Neuronal stem cell (in vitro differentiated cells): Measurements from ENCODE around the gene ERP27.

Experiments
- DNase-seq: peaks from one replicate; pipeline ENCODE4 v3.0.0-alpha.2; 2013; ENCODE audit warnings: low spot score
- H2AFZ ChIP-seq: one replicate; pipeline ENCODE4 v1.6.1; 2013; ENCODE audit warnings: mild to moderate bottlenecking, low read length, inconsistent platforms
- H2AK5ac ChIP-seq: 2 replicates; pipeline ENCODE4 v1.6.1; 2013; ENCODE audit warnings: low read depth, mild to moderate bottlenecking, inconsistent platforms, low read length, moderate library complexity, mixed read lengths
- H2BK120ac ChIP-seq: 2 replicates; pipeline ENCODE4 v1.6.1; 2013; ENCODE audit warnings: low read depth, mild to moderate bottlenecking, inconsistent platforms, low read length, moderate library complexity, mixed read lengths
- H2BK12ac ChIP-seq: one replicate; pipeline ENCODE4 v1.6.1; 2013; ENCODE audit warnings: low read length, inconsistent platforms
- H2BK15ac ChIP-seq: 2 replicates; pipeline ENCODE4 v1.6.1; 2013; ENCODE audit warnings: mild to moderate bottlenecking, low read length, inconsistent platforms, mixed read lengths
- H2BK5ac ChIP-seq: one replicate; pipeline ENCODE4 v1.6.1; 2013; ENCODE audit warnings: inconsistent platforms, mild to moderate bottlenecking, low read length, moderate library complexity
- H3K14ac ChIP-seq: one replicate; pipeline ENCODE4 v1.6.1; 2013; ENCODE audit warnings: low read length, inconsistent platforms
- H3K18ac ChIP-seq: 2 replicates; pipeline ENCODE4 v1.6.1; 2013; ENCODE audit warnings: low read length, inconsistent platforms
- H3K23ac ChIP-seq: 2 replicates; pipeline ENCODE4 v1.6.1; 2013; ENCODE audit warnings: low read depth, mild to moderate bottlenecking, mixed read lengths, low read length, inconsistent platforms; ENCODE audit not compliant: poor library complexity
- H3K27ac ChIP-seq: replicated peaks from 3 replicates; pipeline ENCODE4 v1.5.1; 2013; ENCODE audit warnings: low read length, inconsistent platforms
- H3K27me3 ChIP-seq, 3 experiments: 2 replicates each; pipeline ENCODE4 v1.6.1; 2013; ENCODE audit warnings: low read length in 3 of 3, mild to moderate bottlenecking in 2 of 3, inconsistent platforms in 1 of 3, low read depth in 1 of 3, mixed read lengths in 1 of 3, moderate library complexity in 1 of 3; ENCODE audit not compliant: control insufficient read depth in 3 of 3, insufficient read depth in 3 of 3
- H3K36me3 ChIP-seq, 2 donors: replicated peaks in 1 of 2; 2 replicates each; pipeline ENCODE4 v1.6.1; 2013; ENCODE audit warnings: low read length in 2 of 2; ENCODE audit not compliant: control insufficient read depth in 2 of 2, insufficient read depth in 2 of 2
- H3K4ac ChIP-seq: 2 replicates; pipeline ENCODE4 v1.6.1; 2013; ENCODE audit warnings: inconsistent platforms, mild to moderate bottlenecking, low read length, moderate library complexity
- H3K4me1 ChIP-seq, 2 donors: 1 replicate in 1 of 2; 2 replicates in 1 of 2; pipeline ENCODE4 v1.6.1; 2013; ENCODE audit warnings: low read length in 2 of 2, low read depth in 1 of 2; ENCODE audit not compliant: control insufficient read depth in 2 of 2, insufficient read depth in 1 of 2
- H3K4me2 ChIP-seq: one replicate; pipeline ENCODE4 v1.6.1; 2013; ENCODE audit warnings: mild to moderate bottlenecking, low read length, inconsistent platforms; ENCODE audit not compliant: insufficient read depth, poor library complexity, severe bottlenecking
- H3K4me3 ChIP-seq, 2 donors: 2 replicates each; pipeline ENCODE4 v1.5.1; 2013; ENCODE audit warnings: low read length in 2 of 2, mild to moderate bottlenecking in 2 of 2, inconsistent platforms in 1 of 2, moderate library complexity in 1 of 2
- H3K79me1 ChIP-seq: one replicate; pipeline ENCODE4 v1.6.1; 2013; ENCODE audit warnings: low read depth, mild to moderate bottlenecking, inconsistent platforms, low read length, moderate library complexity
- H3K9ac ChIP-seq: one replicate; pipeline ENCODE4 v1.6.1; 2013; ENCODE audit warnings: mild to moderate bottlenecking, low read depth, low read length, inconsistent platforms; ENCODE audit not compliant: poor library complexity
- H3K9me3 ChIP-seq, 2 donors: replicated peaks in 1 of 2; 2 replicates each; pipeline versions ENCODE3 to v1.6.1; 2013; ENCODE audit warnings: low read length in 2 of 2, mild to moderate bottlenecking in 2 of 2, inconsistent platforms in 1 of 2, low read depth in 1 of 2, mixed read lengths in 1 of 2, moderate library complexity in 1 of 2; ENCODE audit not compliant: control insufficient read depth in 2 of 2, insufficient read depth in 1 of 2
- H4K8ac ChIP-seq: one replicate; pipeline ENCODE4 v1.6.1; 2013; ENCODE audit warnings: low read depth, mild to moderate bottlenecking, inconsistent platforms, low read length, moderate library complexity
- H4K91ac ChIP-seq: one replicate; pipeline ENCODE4 v1.6.1; 2013; ENCODE audit warnings: low read length, low read depth, mild to moderate bottlenecking, inconsistent platforms; ENCODE audit not compliant: poor library complexity
- WGBS, 2 donors: extraction: QIAGEN DNeasy Blood & Tissue Kit; methylation state at CpG; one replicate each; pipeline ENCODE4 v1.1.7; 2013; ENCODE audit warnings: missing lambda C conversion rate in 2 of 2, mixed read lengths in 1 of 2; ENCODE audit not compliant: insufficient read length in 2 of 2, insufficient replicate concordance in 1 of 2; ENCODE audit errors: extremely low coverage in 2 of 2; 5-methylcytosine and 5-hydroxymethylcytosine counted together

ERP27 gene

DNA sequence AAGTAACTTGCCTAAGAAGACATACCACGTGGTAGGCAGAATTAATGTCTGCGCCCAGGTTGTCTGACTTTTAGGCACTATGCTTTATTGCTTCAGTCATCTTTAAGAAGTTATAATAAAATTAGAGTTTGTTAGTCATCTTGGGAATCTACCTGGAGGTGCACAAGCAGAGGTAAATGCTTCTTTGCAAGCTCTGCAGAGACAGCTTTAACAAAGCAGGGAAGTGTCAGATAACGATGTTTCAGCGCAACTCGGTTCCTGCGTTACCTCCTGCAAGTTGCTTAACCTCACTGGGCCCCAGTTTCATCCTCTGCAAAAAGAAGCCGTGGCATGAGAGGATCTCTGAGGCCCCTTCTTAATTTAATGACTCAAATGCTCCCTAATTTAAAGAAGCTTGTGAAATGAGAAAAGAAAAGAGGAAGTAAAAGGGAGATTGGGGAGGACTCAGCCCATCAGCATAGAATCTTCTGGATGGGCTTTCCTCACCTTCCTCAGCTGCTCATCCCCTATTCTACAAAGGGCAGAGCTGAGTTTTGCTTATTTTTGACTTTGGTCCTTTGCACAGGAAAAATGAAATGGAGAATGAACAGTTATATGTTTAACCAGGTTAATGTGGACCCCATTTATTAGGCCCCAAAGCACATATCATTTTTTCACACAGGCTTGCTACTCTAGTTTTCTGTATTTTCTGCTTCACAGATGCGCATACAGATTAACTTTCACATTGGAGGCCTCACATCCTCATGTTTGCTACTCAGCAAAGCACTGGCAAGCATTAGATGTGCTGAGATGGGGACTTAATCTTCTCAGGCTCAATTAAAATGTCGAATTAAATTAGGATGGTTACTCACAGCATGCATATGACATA, 17.9 kb upstream of the ERP27 start:
- H3K79me1 ChIP-seq, result no peaks in the 10 kb centered on the region
- no peak overlapping the region for H3K18ac ChIP-seq
- H4K91ac ChIP-seq, result no peak overlapping the region
- H2BK5ac ChIP-seq, result no peak overlapping the region
- DNase-seq, result no peak
- no peak overlapping the region for H3K23ac ChIP-seq
- no CpG with 5 or more reads among the region's 9 CpGs for WGBS, 2 donors
- no peaks in the 10 kb centered on the region for H3K9me3 ChIP-seq
- H2AK5ac ChIP-seq, result no peak overlapping the region
- no peaks in the 10 kb centered on the region for H3K36me3 ChIP-seq
- no peak overlapping the region for H3K4ac ChIP-seq
- H3K4me1 ChIP-seq, result no peaks in the 10 kb centered on the region
- no peak overlapping the region for H4K8ac ChIP-seq
- no peak overlapping the region for H3K27ac ChIP-seq
- no peak overlapping the region for H2BK120ac ChIP-seq
- H2AFZ ChIP-seq, result no peak overlapping the region
- H3K9ac ChIP-seq, result no peak overlapping the region
- H3K14ac ChIP-seq, result no peak overlapping the region
- no peak overlapping the region for H2BK12ac ChIP-seq
- no peaks in the 10 kb centered on the region for H3K27me3 ChIP-seq
- H2BK15ac ChIP-seq, result no peak overlapping the region
- no peak overlapping the region for H3K4me3 ChIP-seq
- no peak overlapping the region for H3K4me2 ChIP-seq

GRCh38 chr12:14954269-14954668, 15.9 kb upstream of the ERP27 start:
- Histone ChIP-seq H3K4me1 (peaks cover 7 to 8% of the 10 kb centered on the region in 2 donors), H2BK12ac (no peak overlapping the region), H3K4ac (no peak overlapping the region), H4K91ac (no peak overlapping the region), H3K27me3 (no peaks in the 10 kb centered on the region), H4K8ac (no peak overlapping the region), H3K9ac (no peak overlapping the region), H3K27ac (no peak overlapping the region), H3K14ac (no peak overlapping the region), H2BK15ac (no peak overlapping the region), H2AK5ac (no peak overlapping the region), H3K23ac (no peak overlapping the region), H3K4me2 (no peak overlapping the region), H3K18ac (no peak overlapping the region), H3K9me3 (no peaks in the 10 kb centered on the region), H2BK120ac (no peak overlapping the region), H2AFZ (no peak overlapping the region), H3K36me3 (no peaks in the 10 kb centered on the region), H3K79me1 (no peaks in the 10 kb centered on the region), H3K4me3 (no peak overlapping the region), H2BK5ac (no peak overlapping the region)
- no CpG with 5 or more reads among the region's 4 CpGs for WGBS, 2 donors
- no peak for DNase-seq

DNA sequence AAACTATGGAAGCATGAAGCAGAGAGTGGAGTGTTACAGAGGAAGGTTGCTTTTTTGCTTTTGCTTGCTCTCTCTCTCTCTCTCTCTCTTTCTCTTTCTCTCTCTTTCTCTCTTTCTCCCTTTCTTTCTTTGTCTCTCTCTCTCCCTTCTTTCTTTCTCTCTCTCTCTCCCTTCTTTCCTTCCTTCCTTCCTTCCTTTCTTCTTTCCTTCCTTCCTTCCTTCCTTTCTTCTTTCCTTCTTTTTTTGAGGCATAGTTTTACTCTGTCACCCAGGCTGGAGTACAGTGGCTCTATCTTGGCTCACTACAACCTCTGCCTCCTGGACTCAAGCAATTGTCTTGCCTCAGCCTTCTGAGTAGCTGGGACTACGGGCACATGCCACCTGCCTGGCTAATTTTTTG, 15.4 kb upstream of the ERP27 start:
- H3K14ac ChIP-seq, result no peak overlapping the region
- no peak overlapping the region for H3K4me2 ChIP-seq
- H3K4me3 ChIP-seq, result no peak overlapping the region
- WGBS, 2 donors, result no CpG with 5 or more reads among the region's 1 CpG
- H4K8ac ChIP-seq, result no peak overlapping the region
- H4K91ac ChIP-seq, result no peak overlapping the region
- H3K36me3 ChIP-seq, result no peaks in the 10 kb centered on the region
- H3K27ac ChIP-seq, result no peak overlapping the region
- H3K27me3 ChIP-seq, result no peaks in the 10 kb centered on the region
- H3K9ac ChIP-seq, result no peak overlapping the region
- no peak overlapping the region for H3K18ac ChIP-seq
- no peak overlapping the region for H3K4ac ChIP-seq
- no peak overlapping the region for H3K23ac ChIP-seq
- no peaks in the 10 kb centered on the region for H3K79me1 ChIP-seq
- H2BK120ac ChIP-seq, result no peak overlapping the region
- H2AFZ ChIP-seq, result no peak overlapping the region
- no peak for DNase-seq
- H3K4me1 ChIP-seq, result peaks cover 10 to 12% of the 10 kb centered on the region in 2 donors
- H2BK5ac ChIP-seq, result no peak overlapping the region
- H2BK15ac ChIP-seq, result no peak overlapping the region
- no peaks in the 10 kb centered on the region for H3K9me3 ChIP-seq
- H2BK12ac ChIP-seq, result no peak overlapping the region
- no peak overlapping the region for H2AK5ac ChIP-seq

DNA sequence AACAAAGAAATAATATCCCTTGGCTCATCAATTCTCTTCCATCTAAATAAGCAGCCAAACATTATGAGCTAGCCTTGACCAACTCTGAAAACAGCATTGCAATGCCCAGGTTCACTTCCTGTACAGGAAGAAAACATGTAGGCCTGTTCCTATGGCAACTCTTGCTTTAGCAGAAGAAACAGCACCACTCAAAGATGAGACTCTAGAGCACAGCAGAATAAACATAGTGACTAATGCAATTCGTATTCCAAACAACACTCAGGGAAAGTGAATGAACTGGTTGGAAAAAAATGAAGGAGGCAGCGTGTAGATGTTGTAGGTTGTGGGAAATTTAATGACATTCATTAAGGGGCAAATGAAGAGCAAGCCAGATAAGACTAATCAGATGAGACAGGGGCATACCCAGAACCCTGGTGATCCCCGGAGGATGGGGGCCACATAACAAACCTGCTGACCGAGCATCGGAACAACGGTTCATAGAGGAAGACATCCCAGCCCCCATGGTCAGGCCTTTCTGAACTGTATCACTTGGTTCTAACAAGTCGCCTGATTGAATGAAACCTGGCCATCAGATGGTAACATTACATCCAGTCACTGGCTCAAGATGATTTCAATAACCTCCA, 14.1 kb upstream of the ERP27 start:
- Histone ChIP-seq H3K27ac (no peak overlapping the region), H3K4me2 (no peak overlapping the region), H3K4me3 (no peak overlapping the region), H3K4me1 (peaks cover 13 to 15% of the 10 kb centered on the region in 2 donors), H3K14ac (no peak overlapping the region), H3K9me3 (no peaks in the 10 kb centered on the region), H2BK12ac (no peak overlapping the region), H3K18ac (no peak overlapping the region), H2BK5ac (no peak overlapping the region), H4K8ac (no peak overlapping the region), H3K27me3 (no peaks in the 10 kb centered on the region), H2BK120ac (no peak overlapping the region), H3K79me1 (no peaks in the 10 kb centered on the region), H3K9ac (no peak overlapping the region), H2AK5ac (no peak overlapping the region), H2BK15ac (no peak overlapping the region), H2AFZ (peak overlapping the region; percentile 19), H3K4ac (no peak overlapping the region), H3K36me3 (no peaks in the 10 kb centered on the region), H3K23ac (no peak overlapping the region), H4K91ac (no peak overlapping the region)
- DNase-seq, result no peak
- no CpG with 5 or more reads among the region's 7 CpGs for WGBS, 2 donors
